GM06990 (cell line): ENCODE measurements around the gene PGC.

Experiments
- DNase-seq: peaks from one replicate; pipeline ENCODE4 v3.0.0-alpha.2; 2011; ENCODE audit not compliant: insufficient read length; ENCODE audit errors: extremely low read depth
- H3K27me3 ChIP-seq: replicated peaks from 2 replicates; pipeline ENCODE4 v1.6.0; 2011; ENCODE audit warnings: low read length; ENCODE audit not compliant: control insufficient read depth, insufficient read depth
- H3K36me3 ChIP-seq: 2 replicates; pipeline ENCODE4 v1.5.1; 2011; ENCODE audit warnings: low read length; ENCODE audit not compliant: control insufficient read depth, insufficient read depth
- H3K4me3 ChIP-seq: replicated peaks from 2 replicates; pipeline ENCODE4 v1.5.1; 2011; ENCODE audit warnings: low read depth, mild to moderate bottlenecking, control low read depth, low read length
- TF ChIP-seq, protein P1 (sequence below): IDR thresholded peaks from 2 replicates; pipeline ENCODE4 v1.5.1; 2011; ENCODE audit warnings: low read length, control low read depth, mild to moderate bottlenecking, inconsistent platforms; ENCODE audit not compliant: insufficient read depth, poor library complexity, severe bottlenecking

PGC gene

DNA sequence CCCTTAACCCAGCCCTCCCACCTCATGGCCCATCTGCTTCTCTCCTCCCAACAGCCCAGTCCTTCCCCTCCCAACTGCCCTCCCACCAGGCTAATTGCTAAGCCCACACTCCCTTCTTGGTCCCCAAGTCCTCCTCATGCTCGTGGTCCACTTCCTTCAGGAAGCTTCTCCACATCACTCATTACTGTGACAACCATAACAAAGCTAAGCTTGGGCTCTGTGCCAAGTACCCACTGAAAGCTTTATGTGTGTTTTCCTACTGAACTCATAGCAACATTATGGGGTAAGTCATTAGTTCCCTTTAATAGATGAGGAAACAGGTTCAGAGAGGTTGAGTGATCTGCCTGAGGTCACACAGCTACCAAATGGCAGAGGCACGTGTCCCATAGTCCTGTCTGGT, 16.3 kb upstream of the PGC start:
- H3K4me3 ChIP-seq, result no peak overlapping the region
- no peaks in the 10 kb centered on the region for H3K36me3 ChIP-seq
- no peaks in the 10 kb centered on the region for H3K27me3 ChIP-seq
- TF ChIP-seq, protein P1, sequence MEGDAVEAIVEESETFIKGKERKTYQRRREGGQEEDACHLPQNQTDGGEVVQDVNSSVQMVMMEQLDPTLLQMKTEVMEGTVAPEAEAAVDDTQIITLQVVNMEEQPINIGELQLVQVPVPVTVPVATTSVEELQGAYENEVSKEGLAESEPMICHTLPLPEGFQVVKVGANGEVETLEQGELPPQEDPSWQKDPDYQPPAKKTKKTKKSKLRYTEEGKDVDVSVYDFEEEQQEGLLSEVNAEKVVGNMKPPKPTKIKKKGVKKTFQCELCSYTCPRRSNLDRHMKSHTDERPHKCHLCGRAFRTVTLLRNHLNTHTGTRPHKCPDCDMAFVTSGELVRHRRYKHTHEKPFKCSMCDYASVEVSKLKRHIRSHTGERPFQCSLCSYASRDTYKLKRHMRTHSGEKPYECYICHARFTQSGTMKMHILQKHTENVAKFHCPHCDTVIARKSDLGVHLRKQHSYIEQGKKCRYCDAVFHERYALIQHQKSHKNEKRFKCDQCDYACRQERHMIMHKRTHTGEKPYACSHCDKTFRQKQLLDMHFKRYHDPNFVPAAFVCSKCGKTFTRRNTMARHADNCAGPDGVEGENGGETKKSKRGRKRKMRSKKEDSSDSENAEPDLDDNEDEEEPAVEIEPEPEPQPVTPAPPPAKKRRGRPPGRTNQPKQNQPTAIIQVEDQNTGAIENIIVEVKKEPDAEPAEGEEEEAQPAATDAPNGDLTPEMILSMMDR, result no peak
- no peak for DNase-seq

DNA sequence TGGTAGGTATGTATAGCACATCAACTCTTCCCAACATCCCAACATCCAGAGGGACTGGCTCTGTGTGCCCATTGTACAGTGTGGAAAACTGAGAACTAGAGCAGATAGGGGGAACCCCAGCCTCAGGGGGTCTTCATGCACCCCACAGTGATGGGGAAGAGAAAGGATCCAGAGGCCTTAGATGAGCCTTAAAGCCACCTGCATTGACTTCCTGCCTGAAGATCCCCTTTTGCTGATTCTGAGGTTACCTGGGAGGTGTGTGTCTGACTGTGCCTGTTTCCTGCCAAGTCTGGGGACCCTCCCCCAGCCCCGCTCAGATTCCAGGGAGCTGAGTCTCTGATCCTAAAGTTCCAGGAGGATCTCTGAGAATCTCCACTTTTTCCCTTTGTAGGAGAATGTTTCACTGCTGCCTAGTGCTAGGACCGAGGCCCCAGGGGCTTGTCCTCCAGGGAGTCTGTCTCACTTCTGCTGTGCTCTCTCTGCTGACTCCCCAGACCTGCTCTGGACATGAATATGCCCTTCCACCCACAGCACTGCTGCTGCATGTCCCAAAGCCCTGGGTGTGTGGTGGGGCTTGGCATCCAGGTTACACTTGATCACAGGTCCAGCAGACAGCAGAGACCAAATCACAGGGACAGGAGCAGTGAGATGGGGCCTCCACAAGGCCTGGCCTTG, 12.8 kb upstream of the PGC start:
- H3K27me3 ChIP-seq, result no peaks in the 10 kb centered on the region; the same call in 1 of the 2 replicates
- no peak for DNase-seq
- TF ChIP-seq, protein P1, result no peak
- no peaks in the 10 kb centered on the region for H3K36me3 ChIP-seq
- H3K4me3 ChIP-seq, result no peak overlapping the region

DNA sequence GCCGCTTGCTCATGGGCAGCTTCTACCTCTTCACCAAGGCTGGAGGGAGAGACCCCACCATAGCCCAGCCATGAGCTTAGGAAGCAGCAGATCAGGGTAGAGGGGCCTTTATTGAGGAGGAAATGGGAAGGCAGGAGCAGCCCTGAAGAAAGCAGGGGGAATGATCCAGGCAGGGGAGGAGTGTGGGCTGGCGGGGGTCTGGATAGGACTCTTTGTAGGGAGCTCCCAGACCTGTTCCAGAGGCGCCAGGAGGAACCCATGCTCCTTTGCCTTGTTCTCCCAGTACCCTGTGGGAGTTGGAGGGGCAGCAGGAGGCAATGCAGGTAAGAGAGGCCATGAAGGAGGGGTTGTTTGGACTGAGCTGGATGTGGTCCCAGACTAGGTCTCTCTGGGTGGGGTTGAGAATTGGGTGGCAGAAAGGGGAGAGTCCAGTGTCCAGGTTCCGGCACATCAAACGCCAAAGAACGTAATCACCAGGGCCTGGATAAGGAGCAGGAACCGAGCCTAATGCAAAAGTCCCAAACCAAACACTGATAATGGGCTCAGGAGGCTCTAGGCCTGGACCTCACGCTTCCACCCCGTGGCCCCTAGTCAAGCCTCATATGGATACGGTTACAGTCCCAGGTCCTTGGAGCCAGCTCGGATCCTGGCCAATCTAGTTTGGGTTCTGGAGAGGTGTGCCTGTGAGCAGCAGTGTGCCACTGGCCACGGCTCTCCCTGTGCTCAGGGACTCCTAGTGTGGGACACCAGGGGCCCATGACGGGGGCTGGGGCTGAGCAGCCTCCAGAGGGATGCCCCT, 12.1 kb upstream of the PGC start:
- H3K36me3 ChIP-seq, result no peaks in the 10 kb centered on the region
- TF ChIP-seq, protein P1, result no peak
- DNase-seq, result no peak
- H3K27me3 ChIP-seq, result no peaks in the 10 kb centered on the region; the same call in 1 of the 2 replicates
- no peak overlapping the region for H3K4me3 ChIP-seq

DNA sequence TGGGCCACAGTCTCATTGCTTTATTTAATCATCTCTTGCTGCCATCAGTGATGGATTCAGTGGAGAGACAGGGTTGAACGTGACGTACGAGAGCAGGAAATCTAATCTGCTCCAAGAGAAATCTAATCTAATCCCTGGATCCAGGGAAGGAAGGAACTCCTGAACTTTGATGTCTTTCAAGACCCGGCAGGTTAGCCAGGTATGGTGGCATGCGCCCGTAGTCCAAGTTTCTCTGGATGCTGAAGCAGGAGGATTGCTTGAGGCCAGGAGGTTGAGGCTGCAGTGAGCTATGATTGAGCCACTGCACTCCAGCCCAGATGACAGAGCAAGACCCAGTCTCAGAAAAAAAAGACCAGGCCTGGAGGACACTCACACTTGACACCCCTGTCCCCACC, 11.4 kb upstream of the PGC start:
- Histone ChIP-seq H3K4me3 (no peak overlapping the region), H3K27me3 (no peaks in the 10 kb centered on the region; the same call in none of the 2 replicates), H3K36me3 (no peaks in the 10 kb centered on the region)
- TF ChIP-seq, protein P1, result no peak
- no peak for DNase-seq

DNA sequence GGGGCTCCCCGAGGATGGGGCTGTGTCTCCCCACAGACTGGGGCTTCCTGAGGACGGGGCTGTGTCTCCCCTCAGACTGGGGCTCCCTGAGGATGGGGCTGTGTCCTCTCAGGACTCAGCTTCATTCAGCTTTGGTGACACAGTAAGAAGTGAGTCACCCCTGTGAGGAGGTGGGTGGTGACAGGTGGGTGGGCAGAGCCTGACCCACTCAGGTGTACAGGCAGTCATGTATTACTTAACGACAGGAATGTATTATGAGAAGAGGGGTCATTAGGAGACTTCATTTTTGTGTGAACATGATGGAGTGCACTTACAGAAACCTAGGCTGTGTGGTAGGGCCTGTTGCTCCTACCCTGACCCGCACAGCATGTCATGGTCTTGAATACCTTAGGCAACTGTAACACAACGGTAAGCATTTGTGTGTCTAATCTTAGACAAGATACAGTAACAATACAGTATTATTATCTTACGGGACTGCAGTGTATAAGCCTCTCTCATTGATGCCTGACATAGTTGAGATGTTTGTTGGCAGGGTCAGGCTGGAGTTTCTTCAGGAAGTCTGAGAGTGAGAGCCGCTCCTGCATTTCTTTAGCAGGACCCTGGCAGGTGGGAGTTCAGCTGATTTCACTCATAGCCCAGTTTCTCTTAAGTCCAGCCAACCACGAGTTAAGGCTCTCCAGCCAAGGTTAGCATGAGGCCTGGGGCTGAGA, 10.9 kb upstream of the PGC start:
- TF ChIP-seq, protein P1, result no peak
- H3K27me3 ChIP-seq, result no peaks in the 10 kb centered on the region; the same call in none of the 2 replicates
- DNase-seq, result no peak
- no peak overlapping the region for H3K4me3 ChIP-seq
- no peaks in the 10 kb centered on the region for H3K36me3 ChIP-seq
